Urothelium cell line (cell line): Measurements from ENCODE around the gene ARID3A.

ENCODE experiments used
- DNase-seq: peaks from one replicate; pipeline ENCODE4 v3.0.0; 2011; ENCODE audit warnings: low spot score, mixed read lengths
- FAIRE-seq: peaks from 2 replicates; lab custom pipeline; 2011; peaks lifted over from hg19 to GRCh38; lab: Jason Lieb, UNC

ARID3A gene

GRCh38 chr19:927780-928401, 2.1 kb downstream of the ARID3A start:
- no peak for DNase-seq
- no peak for FAIRE-seq

DNA sequence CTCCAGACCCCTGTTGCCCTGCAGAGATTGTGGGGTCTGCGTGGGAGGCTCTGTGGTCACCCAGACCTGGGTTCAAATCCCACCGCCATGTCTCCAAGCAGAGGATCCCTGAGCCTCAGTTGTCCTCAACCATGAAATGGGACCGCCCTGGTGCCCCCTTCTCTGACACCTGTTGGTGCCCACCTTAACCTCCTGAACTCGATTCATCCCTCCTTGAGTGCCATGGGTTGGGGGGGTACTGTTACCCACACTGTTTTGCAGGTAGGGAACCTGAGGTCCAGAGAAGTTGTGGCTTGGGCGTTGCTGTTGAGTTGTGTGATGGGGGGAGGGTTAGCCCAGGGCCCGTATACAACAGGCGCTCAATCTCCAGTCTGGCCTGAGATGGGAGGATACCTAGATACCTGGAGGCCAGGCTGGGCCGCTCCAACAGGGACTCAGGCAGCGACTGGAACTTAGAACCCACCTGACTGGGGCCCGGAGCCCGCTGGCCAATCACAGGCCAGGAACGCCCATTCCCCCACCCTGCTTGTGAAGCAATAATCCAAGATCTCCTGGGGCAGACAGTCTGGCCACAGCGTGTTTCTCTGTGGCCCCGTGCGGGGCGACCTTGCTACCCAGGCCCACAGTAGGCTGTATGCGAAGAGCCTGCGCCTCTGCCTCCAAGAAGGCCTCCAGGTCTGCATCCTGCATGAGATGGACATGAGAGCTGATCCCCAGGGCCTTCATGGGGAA, 2.8 kb downstream of the ARID3A start:
- FAIRE-seq (no peak), DNase-seq (no peak)

DNA sequence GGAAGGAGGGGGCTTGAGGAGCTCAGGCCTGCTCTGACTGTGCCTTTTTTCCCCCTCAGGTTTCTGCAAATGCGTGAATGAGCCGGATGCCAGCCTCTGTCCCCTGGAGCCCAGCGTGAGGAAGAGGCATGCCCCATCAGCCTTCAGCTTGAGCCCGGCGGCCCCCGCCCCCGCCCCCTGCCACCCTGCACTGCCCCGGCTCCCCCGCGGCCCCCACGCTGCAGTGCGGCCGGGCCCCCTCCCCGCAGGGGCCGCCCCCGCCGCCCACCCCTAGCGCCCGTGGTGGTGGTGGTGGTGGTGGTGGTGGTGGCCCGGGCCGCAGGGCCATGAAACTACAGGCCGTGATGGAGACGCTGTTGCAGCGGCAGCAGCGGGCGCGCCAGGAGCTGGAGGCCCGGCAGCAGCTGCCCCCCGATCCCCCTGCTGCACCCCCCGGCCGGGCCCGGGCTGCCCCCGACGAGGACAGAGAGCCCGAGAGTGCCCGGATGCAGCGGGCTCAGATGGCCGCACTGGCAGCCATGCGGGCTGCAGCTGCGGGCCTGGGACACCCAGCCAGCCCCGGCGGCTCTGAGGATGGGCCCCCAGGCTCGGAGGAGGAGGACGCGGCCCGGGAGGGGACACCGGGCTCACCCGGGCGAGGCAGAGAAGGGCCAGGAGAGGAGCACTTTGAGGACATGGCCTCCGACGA, 3.5 kb downstream of the ARID3A start:
- no peak for DNase-seq
- FAIRE-seq, result no peak

GRCh38 chr19:929891-930258, 4.0 kb downstream of the ARID3A start:
- FAIRE-seq (no peak), DNase-seq (no peak)

DNA sequence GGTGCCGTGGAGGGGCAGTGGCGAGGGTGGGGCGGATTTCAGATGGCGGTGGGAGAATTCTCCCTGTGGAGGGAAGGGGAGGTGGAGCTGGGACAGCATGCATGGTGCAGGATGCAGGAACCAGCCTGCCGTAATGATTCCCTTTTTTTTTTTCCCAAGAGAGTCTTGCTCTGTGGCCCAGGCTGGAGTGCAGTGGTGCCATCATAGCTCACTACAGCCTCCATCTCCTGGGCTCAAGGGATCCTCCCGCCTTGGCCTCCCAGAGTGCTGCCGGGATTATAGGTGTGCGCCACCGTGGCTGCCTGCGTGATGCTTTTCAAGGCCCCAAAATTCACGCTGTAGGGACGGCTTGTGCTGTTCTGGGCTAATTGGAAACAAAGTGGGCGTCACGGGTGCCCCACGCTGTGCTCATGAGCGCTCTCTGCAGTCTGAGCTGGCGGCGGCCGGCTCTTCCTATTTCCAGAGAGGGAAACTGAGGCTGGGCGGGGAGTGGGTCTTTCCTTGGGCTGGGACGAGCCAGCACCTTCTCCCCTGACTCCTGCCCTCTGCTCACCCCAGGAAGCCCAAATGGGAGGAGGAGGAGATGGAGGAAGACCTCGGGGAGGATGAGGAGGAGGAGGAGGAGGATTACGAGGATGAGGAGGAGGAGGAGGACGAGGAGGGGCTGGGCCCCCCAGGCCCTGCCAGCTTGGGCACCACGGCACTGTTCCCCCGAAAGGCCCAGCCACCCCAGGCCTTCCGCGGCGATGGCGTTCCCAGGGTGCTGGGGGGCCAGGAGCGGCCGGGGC, 6.2 kb downstream of the ARID3A start:
- DNase-seq (no peak), FAIRE-seq (no peak)

DNA sequence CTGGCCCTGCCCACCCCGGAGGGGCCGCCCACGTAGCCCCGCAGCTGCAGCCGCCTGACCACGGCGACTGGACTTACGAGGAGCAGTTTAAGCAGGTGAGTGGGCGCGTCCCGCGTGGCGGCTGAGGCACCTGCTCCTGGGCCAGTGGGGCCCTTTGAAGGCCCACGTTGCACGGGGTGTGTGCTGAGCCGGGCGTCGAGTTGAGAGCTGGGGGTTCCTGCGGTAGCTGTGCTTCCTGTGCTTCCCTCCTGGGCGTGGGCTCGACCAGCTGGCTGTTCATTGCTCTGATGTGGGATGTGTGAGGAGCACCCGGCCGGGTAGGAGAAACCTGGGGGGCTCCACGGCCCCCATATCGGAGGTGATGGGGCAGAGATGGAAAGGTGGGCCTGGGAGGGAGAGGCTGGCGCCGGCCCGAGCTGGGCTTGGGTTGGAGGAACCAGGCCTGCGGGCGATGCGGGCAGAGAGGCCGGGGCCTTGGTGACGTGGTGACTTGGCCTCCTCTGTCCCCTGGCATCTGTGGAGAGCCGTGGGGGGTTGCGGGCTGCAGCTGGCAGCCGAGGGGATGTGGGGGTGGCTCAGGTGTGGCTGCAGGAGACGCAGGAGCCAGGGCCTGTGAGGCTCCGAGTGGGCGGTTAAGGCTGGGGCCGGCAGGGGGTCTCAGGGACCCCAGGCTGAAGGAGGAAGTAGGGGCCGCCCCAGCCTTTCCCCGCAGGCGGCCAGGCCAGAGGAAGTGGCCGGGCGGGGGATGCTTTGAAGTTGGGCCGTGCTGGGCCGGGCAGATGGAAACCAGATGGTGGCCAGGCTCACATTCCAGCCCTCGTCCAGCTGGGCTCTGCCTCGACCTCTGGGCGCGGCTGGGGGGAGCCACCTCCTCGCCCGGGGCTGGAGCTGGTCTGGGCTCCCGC, 7.1 kb downstream of the ARID3A start:
- no peak for FAIRE-seq
- DNase-seq, result no peak

GRCh38 chr19:933553-933882, 7.7 kb downstream of the ARID3A start:
- no peak for DNase-seq
- no peak for FAIRE-seq

DNA sequence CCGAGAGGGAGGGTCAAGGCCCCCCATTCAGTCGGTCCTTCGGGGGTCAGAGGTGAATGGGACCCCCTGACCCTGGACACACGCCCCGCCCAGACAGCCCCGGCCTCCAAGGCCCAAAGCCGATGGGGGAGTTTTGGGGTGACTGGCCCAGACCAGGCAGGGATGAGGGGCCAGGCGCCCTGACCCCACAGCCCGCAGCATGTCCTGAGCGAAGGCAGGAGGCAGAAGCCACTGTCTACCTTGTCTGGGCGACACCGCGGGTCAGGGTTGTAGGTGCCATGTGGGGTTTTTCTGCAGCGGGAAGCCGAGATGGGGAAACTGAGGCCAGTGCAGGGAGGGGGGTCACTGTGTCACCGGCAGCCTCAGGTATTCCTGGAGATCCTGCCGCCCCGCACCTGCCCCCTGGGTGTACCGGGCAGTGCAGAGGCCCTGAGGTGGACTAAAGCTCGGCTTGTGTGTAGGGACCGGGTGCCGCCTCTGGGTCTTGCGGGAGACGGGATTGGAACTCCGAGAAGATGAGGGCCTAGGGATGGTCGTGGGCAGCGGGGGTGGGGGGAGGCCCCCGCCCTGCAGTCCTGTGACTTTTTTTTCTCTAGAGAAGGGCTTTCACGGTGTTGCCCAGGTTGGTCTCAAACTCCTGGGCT, 8.5 kb downstream of the ARID3A start:
- no peak for FAIRE-seq

DNA sequence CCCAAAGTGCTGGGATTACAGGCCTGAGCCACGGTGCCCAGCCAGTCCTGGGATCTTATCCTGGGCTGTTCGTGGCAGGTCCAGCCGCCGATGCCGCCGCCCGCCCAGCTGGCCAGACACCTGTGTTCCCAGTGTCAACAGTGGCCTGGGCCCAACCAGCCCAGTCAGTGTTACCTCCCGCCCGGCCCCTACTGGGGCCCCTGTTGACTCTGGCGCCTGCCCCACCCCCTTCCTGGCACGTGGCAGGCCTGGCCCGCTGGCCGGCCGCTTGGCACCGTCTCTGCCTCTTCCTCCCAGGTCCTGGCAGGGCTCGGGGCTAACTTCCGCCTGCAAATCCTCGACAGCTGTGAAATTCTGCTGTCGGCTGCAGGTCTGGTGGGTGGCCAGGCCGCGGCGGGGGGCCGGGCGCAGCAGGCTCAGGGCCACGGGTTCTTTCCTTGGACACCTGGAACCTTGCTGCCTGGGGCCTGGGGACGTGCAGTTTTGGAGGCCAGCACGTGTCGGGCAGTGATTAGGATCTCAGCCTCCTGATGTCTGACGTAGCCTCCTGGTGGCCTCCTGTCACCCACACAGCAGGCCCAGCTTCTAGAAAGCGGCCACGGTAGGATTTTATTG, 9.1 kb downstream of the ARID3A start:
- FAIRE-seq (no peak), DNase-seq (no peak)

More for the DNA sequence above, 8.5 kb downstream of the ARID3A start:
- no peak for DNase-seq

- DNase-seq (no peak), FAIRE-seq (no peak)
Measured at GRCh38 chr19:936175-936546, 10.3 kb downstream of the ARID3A start.

DNA sequence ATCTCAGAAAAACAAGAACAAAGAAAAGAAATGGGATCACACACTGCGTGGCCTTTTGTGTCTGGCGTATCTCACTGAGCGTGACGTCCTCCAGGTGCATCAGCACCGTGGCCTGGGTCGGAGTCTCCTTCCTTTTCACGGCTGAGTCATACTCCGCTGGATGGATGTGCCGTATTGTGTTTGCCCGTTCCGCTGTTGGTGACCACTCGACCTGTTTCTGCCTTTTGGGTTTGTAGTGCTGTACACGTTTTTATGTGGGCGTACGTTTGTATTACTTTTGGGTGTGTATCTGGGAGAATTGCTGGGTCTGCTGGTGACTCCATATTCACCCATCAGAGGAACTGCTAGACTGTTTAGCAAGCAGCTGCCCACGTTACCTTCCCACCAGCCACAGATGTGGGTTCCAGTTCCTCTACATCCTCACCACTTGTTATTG, 11.4 kb downstream of the ARID3A start:
- DNase-seq, result no peak
- FAIRE-seq, result no peak

DNA sequence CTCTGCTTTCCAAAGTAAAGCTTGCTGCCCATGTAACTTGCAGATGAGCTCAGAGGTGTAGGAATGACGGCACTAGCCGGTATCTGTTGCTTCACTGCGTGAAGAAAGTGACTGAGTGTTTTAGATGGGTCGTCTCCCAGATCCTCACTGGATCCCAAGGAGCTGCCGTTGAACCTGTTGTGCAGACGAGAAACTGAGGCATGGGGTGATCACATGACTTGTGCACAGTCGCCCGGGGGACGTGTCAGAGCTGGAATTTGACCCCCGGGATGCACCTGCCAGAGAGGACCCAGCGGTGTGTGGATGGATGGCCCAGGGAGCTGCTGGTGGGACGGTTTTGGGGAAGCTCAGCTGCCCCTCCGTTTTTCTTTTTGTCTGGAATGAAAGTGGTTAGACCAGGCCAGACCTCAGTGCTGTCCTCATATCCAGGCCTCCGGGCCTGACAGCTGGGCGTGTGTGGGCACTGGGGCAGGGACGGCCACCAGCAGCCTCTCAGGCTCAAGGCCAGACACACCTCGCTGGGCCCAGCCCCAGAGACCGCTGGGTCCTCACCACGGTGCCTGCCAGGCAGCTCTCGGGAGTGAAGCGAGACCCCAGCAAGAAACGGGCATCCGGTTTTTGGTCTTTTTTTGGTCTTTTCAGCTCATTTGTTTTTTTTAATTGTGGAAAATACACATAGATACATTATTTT, 12.5 kb downstream of the ARID3A start:
- FAIRE-seq, result no peak

GRCh38 chr19:939439-939838, 13.6 kb downstream of the ARID3A start:
- FAIRE-seq, result no peak
- no peak for DNase-seq

More for the DNA sequence above, 12.5 kb downstream of the ARID3A start:
- no peak for DNase-seq

GRCh38 chr19:939922-940321, 14.1 kb downstream of the ARID3A start:
- DNase-seq (no peak), FAIRE-seq (no peak)

- peak; percentile 80 for DNase-seq
- FAIRE-seq, result no peak
Measured at GRCh38 chr19:940591-941291, 14.9 kb downstream of the ARID3A start.

DNA sequence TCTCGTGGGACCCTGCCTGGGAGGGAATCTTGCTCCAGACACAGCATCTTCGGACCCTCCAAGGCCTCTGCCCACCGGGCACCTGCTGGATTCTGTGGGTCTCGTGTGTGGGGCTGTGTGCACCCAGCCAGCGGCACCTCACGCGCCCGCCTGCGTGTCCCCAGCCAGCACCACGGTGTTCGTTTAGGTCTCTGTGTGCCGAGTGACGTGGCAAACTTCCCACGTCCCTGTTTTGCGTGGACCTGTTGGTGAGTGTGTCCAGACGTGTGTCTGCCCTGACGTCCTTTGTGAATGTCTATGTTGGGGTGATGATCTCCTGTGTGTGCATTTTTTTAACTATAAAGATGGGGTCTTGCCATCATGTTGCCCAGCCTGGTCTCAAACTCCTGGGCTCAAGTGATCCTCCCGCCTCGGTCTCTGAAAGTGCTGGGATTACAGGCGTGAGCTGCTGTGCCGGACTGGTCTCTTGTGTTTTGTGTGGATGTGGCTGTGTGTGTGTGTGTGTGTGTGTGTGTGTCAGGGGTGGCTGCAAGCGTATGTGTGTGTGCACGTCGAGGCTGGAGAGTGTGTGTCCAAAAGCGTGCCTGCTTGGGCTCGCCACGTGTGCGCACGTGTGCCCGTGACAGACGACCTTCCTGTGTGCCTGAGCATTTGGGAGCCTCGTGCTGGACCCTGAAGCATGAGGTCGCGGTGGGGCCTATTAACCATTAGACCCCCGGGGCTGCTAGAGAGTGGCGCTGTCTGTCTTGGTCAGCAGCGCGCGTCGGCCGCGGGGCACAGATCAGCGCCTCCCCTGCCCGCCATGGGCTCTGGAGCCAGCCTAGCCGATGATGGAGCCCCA, 15.7 kb downstream of the ARID3A start:
- FAIRE-seq, result no peak

GRCh38 chr19:942133-942645, 16.4 kb downstream of the ARID3A start:
- DNase-seq (no peak), FAIRE-seq (no peak)

More for the DNA sequence above, 15.7 kb downstream of the ARID3A start:
- no peak for DNase-seq
